ENCODE measurements around the gene IMMP2L. TPM values are rescaled to one million over a fixed set of nuclear protein-coding genes. Genes with fewer than 3 reads are reported as not detected.

Gene IMMP2L
- polyA plus RNA-seq, 1 donor: 21.0 TPM

DNA sequence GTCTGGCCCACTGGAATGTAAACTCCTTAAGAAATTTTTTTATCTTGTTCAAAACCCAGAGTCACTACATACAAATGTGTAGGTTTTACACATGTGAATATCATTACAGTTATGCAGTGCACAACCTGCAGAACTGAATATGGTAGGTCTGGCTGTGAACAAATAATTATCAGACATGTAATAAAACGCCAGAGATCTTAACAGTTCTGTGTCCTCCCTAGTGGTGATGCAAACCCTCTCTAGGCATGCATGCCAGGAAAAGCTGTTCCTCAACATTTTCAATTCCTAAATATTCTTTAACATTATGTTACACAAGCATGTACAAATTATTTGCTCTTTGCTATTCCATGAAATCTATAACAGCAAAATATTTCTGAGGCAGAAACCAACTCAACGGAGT, 124.6 kb downstream of the IMMP2L start:
- no peak for DNase-seq
- H3K36me3 ChIP-seq (ENCODE audit: control insufficient read depth, insufficient read depth, low read length): no peaks in the 10 kb centered on the region
- WGBS (ENCODE audit: insufficient coverage, low lambda C conversion rate): 100% methylated on average over 1 of the region's 2 CpGs
- H3K4me3 ChIP-seq (ENCODE audit: low read length): no peak overlapping the region
- no peak overlapping the region for H3K27ac ChIP-seq (ENCODE audit: low read length)
- H3K27me3 ChIP-seq (ENCODE audit: control insufficient read depth, insufficient read depth, low read length): no peaks in the 10 kb centered on the region
- no peaks in the 10 kb centered on the region for H3K4me1 ChIP-seq (ENCODE audit: control insufficient read depth, insufficient read depth, low read length)
- H3K9me3 ChIP-seq (ENCODE audit: control insufficient read depth, low read depth, low read length): peaks cover 10% of the 10 kb centered on the region

DNA sequence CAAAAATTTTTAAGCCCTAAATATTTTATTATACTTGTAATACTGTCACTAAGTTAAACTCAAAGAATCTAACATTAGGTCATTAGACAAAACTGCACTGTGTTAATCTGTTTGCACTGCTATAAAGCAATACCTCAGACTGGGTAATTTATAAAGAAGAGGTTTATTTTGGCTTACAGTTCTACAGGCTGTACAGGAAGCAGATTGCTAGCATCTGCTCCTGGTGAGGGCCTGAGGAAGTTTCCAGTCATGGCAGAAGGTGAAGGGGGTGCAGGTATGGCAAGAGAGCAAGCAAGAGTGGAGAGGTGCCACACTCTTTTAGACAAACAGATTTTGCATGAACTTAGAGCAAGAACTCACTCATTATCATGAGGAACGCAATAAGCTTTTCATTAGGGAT, 125.7 kb downstream of the IMMP2L start:
- no peaks in the 10 kb centered on the region for H3K36me3 ChIP-seq (ENCODE audit: control insufficient read depth, insufficient read depth, low read length)
- WGBS (ENCODE audit: insufficient coverage, low lambda C conversion rate): 100% methylated on average over 1 of the region's 1 CpG
- no peak for DNase-seq
- H3K4me1 ChIP-seq (ENCODE audit: control insufficient read depth, insufficient read depth, low read length): no peaks in the 10 kb centered on the region
- no peak overlapping the region for H3K4me3 ChIP-seq (ENCODE audit: low read length)
- H3K27me3 ChIP-seq (ENCODE audit: control insufficient read depth, insufficient read depth, low read length): no peaks in the 10 kb centered on the region
- peaks cover 10% of the 10 kb centered on the region for H3K9me3 ChIP-seq (ENCODE audit: control insufficient read depth, low read depth, low read length)
- no peak overlapping the region for H3K27ac ChIP-seq (ENCODE audit: low read length)

DNA sequence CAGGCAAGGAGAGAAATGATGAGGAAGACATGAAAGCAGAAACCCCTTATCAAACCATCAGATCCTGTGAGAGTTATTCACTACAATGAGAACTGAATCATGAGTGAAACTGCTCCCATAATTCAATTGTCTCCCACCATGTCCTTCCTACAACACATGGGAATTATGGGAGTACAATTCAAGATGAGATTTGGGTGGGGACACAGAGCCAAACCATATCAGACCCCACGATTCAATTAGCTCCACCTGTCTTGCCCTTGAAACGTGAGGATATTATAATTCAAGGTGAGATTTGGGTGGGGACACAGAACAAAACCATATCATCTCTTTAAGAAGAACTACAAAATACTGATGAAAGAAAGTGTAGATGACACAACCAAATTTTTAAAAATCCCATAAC, 128.9 kb downstream of the IMMP2L start:
- Histone ChIP-seq H3K27me3 (ENCODE audit: control insufficient read depth, insufficient read depth, low read length) (no peaks in the 10 kb centered on the region), H3K4me1 (ENCODE audit: control insufficient read depth, insufficient read depth, low read length) (no peaks in the 10 kb centered on the region), H3K9me3 (ENCODE audit: control insufficient read depth, low read depth, low read length) (peaks cover 10% of the 10 kb centered on the region), H3K4me3 (ENCODE audit: low read length) (no peak overlapping the region), H3K36me3 (ENCODE audit: control insufficient read depth, insufficient read depth, low read length) (no peaks in the 10 kb centered on the region), H3K27ac (ENCODE audit: low read length) (no peak overlapping the region)
- DNase-seq: no peak
- WGBS (ENCODE audit: insufficient coverage, low lambda C conversion rate): no CpG with 5 or more reads among the region's 2 CpGs

DNA sequence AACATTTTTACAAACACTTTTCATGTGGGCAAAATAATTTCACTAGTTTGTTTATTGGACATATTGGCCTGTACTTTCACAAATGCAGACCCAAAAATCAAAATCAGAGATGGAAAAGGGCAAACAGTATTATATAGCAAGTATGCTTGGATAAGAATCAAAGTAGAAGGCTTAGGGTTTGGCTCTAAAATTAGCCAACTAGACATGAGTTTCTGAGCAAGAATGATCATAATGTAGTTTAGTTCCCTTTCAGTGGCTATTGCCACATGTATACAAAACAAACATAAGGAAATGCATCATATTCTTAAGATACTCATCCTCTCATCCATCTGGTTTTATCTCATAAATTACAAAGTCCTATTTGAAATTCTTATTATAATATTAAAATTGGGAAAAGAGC, 132.5 kb downstream of the IMMP2L start:
- no peaks in the 10 kb centered on the region for H3K4me1 ChIP-seq (ENCODE audit: control insufficient read depth, insufficient read depth, low read length)
- no peaks in the 10 kb centered on the region for H3K36me3 ChIP-seq (ENCODE audit: control insufficient read depth, insufficient read depth, low read length)
- no peak for DNase-seq
- no peaks in the 10 kb centered on the region for H3K27me3 ChIP-seq (ENCODE audit: control insufficient read depth, insufficient read depth, low read length)
- H3K4me3 ChIP-seq (ENCODE audit: low read length): no peak overlapping the region
- H3K27ac ChIP-seq (ENCODE audit: low read length): no peak overlapping the region
- H3K9me3 ChIP-seq (ENCODE audit: control insufficient read depth, low read depth, low read length): peaks cover 4% of the 10 kb centered on the region

DNA sequence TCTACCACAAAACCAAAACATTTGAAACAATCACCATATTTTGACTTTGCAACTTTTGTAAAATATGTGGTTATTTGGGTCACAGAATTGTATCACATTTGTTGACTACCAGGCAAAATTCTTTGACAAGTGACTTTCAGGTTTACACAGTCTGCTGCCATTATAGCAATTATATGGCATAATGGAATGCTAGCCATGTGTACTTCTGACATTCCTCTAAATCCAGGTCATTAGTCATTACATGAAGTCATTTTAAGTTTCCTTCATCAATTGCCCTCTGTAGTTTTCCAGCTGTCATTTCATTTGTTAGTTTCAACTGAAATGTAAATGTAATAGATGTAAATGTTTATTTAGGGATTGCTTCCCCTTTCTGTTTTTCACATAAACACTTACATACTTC, 137.5 kb downstream of the IMMP2L start:
- Histone ChIP-seq H3K9me3 (ENCODE audit: control insufficient read depth, low read depth, low read length) (no peaks in the 10 kb centered on the region), H3K27me3 (ENCODE audit: control insufficient read depth, insufficient read depth, low read length) (no peaks in the 10 kb centered on the region), H3K27ac (ENCODE audit: low read length) (no peak overlapping the region), H3K36me3 (ENCODE audit: control insufficient read depth, insufficient read depth, low read length) (no peaks in the 10 kb centered on the region), H3K4me1 (ENCODE audit: control insufficient read depth, insufficient read depth, low read length) (no peaks in the 10 kb centered on the region), H3K4me3 (ENCODE audit: low read length) (no peak overlapping the region)
- no peak for DNase-seq

DNA sequence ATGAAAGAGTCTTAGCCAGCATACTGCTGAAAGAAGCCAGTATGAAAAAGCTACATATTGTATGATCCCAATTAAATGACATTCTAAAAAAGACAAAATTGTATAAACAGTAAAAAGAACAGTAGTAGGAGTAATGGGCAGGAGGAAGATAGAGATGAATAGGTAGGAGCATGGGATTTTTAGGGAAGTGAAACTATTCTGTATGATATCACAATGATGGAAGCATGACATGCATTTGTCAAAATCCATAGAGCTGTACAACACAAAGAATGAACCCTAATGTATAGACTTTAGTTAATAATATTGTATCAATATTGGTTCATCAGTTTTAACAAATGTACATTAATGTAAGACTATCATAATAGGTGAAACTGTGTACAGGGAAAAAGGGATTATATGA, 147.9 kb downstream of the IMMP2L start:
- H3K27ac ChIP-seq (ENCODE audit: low read length): no peak overlapping the region
- H3K4me1 ChIP-seq (ENCODE audit: control insufficient read depth, insufficient read depth, low read length): no peaks in the 10 kb centered on the region
- no peak for DNase-seq
- no peaks in the 10 kb centered on the region for H3K9me3 ChIP-seq (ENCODE audit: control insufficient read depth, low read depth, low read length)
- no peaks in the 10 kb centered on the region for H3K36me3 ChIP-seq (ENCODE audit: control insufficient read depth, insufficient read depth, low read length)
- no peak overlapping the region for H3K4me3 ChIP-seq (ENCODE audit: low read length)
- H3K27me3 ChIP-seq (ENCODE audit: control insufficient read depth, insufficient read depth, low read length): no peaks in the 10 kb centered on the region

DNA sequence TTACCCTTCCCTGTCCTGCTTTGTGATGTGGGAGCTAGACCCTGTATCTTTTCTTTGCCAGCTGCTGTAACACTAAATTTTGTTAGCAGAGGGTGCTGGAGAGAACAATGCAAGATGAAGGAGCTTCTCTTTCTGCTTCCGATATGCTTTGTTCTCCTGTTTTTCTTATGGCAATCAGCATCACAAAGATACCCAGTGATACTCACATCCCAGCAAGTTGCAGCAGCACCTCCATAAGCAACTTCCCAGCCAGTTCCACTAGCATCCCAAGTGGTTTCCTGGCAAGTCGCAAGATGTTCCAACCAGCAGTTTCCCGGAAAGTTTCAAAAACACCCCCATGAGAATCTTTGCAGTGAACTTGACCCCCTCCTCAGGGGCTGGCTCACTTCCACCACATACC, 148.6 kb downstream of the IMMP2L start:
- no CpG with 5 or more reads among the region's 3 CpGs for WGBS (ENCODE audit: insufficient coverage, low lambda C conversion rate)
- no peaks in the 10 kb centered on the region for H3K27me3 ChIP-seq (ENCODE audit: control insufficient read depth, insufficient read depth, low read length)
- no peaks in the 10 kb centered on the region for H3K9me3 ChIP-seq (ENCODE audit: control insufficient read depth, low read depth, low read length)
- no peak overlapping the region for H3K27ac ChIP-seq (ENCODE audit: low read length)
- no peak for DNase-seq
- H3K4me3 ChIP-seq (ENCODE audit: low read length): no peak overlapping the region
- H3K4me1 ChIP-seq (ENCODE audit: control insufficient read depth, insufficient read depth, low read length): no peaks in the 10 kb centered on the region
- no peaks in the 10 kb centered on the region for H3K36me3 ChIP-seq (ENCODE audit: control insufficient read depth, insufficient read depth, low read length)

DNA sequence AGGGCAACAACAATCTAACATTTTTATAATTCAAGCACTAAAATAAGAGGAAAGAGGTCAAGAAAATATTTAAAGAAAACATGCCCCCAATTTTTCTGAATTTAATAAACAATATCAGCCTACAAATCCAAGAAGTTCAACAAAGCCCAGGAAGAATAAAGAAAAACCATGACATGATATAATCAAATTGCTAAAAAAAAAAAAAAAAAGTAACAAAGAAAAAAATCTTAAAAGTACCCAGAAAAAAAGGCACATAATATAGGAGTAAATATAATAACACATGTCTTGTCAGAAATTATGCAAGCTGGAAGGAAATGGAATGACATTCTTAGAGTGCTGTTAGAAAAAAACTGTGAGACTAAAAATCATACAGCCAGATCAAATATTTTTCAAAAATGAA, 151.4 kb downstream of the IMMP2L start:
- no peak for DNase-seq
- H3K27me3 ChIP-seq (ENCODE audit: control insufficient read depth, insufficient read depth, low read length): no peaks in the 10 kb centered on the region
- no peaks in the 10 kb centered on the region for H3K9me3 ChIP-seq (ENCODE audit: control insufficient read depth, low read depth, low read length)
- H3K4me1 ChIP-seq (ENCODE audit: control insufficient read depth, insufficient read depth, low read length): no peaks in the 10 kb centered on the region
- H3K36me3 ChIP-seq (ENCODE audit: control insufficient read depth, insufficient read depth, low read length): no peaks in the 10 kb centered on the region
- H3K4me3 ChIP-seq (ENCODE audit: low read length): no peak overlapping the region
- no peak overlapping the region for H3K27ac ChIP-seq (ENCODE audit: low read length)

DNA sequence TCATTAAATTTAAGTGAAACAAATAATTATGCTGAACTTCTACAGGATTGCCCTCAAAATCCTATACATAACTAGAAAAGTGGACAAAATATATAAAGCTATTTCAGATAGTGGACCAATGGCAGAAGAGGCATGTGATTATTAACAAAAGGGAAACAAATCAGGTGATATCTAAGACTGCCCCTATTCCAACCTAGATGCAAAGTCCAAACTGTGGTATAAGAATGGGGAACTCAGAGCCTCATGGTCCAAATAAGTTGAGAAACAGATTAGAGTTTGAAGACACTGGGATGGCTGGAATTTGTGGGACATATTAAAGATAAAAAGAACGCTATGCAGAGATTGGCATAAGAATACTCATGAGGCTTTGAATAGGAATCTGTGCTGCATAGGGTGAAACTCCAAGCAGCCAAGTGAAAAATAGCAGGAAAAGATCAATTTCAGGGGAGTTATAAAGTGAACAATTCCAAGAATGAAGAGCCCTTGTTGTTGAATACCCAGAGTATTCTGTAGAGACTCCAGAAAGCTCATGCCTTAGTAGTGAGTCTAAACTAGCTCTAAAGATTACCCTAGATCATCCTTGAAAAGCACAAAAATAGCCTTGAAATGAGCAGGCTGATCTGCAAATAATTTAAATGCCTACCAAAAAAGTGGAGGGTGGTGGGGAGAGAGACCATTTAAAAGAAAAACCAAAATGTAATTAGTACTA, 152.4 kb downstream of the IMMP2L start:
- H3K36me3 ChIP-seq (ENCODE audit: control insufficient read depth, insufficient read depth, low read length): no peaks in the 10 kb centered on the region
- no peak overlapping the region for H3K4me3 ChIP-seq (ENCODE audit: low read length)
- H3K9me3 ChIP-seq (ENCODE audit: control insufficient read depth, low read depth, low read length): no peaks in the 10 kb centered on the region
- WGBS (ENCODE audit: insufficient coverage, low lambda C conversion rate): no CpG with 5 or more reads among the region's 1 CpG
- peak in 1 of 2 donors; percentile 21 for DNase-seq
- no peaks in the 10 kb centered on the region for H3K4me1 ChIP-seq (ENCODE audit: control insufficient read depth, insufficient read depth, low read length)
- no peak overlapping the region for H3K27ac ChIP-seq (ENCODE audit: low read length)
- no peaks in the 10 kb centered on the region for H3K27me3 ChIP-seq (ENCODE audit: control insufficient read depth, insufficient read depth, low read length)

DNA sequence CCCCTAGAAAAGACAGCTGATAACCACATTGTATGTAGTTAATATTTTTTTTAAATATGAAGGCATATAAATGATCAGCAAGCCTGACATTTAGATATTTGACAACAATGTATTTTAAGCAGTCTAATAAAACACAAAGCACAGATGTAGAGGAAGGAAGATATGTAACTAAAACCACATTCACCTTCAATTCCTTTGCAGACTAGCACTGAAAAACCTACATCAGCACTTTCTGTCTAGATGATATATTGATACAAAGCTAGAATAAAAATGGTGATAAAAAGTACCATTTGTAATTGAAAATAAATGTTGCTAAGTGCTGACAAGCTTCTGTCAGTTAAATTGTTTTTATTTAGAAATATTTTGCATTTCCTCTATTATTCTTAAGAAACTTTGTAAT, 153.6 kb downstream of the IMMP2L start:
- DNase-seq: no peak
- no peaks in the 10 kb centered on the region for H3K4me1 ChIP-seq (ENCODE audit: control insufficient read depth, insufficient read depth, low read length)

DNA sequence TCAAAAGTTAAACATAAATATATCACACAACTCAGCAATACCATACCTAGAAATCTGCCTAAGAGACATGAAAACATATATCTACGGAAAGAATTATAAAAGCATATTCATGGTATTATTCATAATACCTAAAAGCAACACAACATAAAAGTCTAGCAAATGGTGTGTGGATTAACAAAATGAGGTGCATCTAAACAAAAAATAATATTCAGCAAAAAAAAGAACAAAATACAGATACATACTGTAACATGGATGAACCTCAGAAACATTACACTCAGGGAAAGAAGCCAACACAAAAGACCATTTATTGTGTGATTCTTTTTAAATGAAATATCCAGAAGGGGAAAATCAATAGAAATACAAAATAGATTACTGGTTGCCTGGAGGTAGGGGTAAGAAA, 155.0 kb downstream of the IMMP2L start:
- Histone ChIP-seq H3K4me1 (ENCODE audit: control insufficient read depth, insufficient read depth, low read length) (no peaks in the 10 kb centered on the region), H3K36me3 (ENCODE audit: control insufficient read depth, insufficient read depth, low read length) (no peaks in the 10 kb centered on the region), H3K27me3 (ENCODE audit: control insufficient read depth, insufficient read depth, low read length) (no peaks in the 10 kb centered on the region), H3K4me3 (ENCODE audit: low read length) (no peak overlapping the region), H3K9me3 (ENCODE audit: control insufficient read depth, low read depth, low read length) (no peaks in the 10 kb centered on the region), H3K27ac (ENCODE audit: low read length) (no peak overlapping the region)
- DNase-seq: no peak
- WGBS (ENCODE audit: insufficient coverage, low lambda C conversion rate): no CpG with 5 or more reads among the region's 1 CpG

More for the DNA sequence above, 153.6 kb downstream of the IMMP2L start:
- Histone ChIP-seq H3K4me3 (ENCODE audit: low read length) (no peak overlapping the region), H3K27me3 (ENCODE audit: control insufficient read depth, insufficient read depth, low read length) (no peaks in the 10 kb centered on the region), H3K9me3 (ENCODE audit: control insufficient read depth, low read depth, low read length) (no peaks in the 10 kb centered on the region), H3K36me3 (ENCODE audit: control insufficient read depth, insufficient read depth, low read length) (no peaks in the 10 kb centered on the region), H3K27ac (ENCODE audit: low read length) (no peak overlapping the region)
